Measurements from ENCODE around the gene CCDC40. TPM values are rescaled to one million over a fixed set of nuclear protein-coding genes. Genes with fewer than 3 reads are reported as not detected.

The CCDC40 gene
- total RNA-seq, 1 experiment from 2014 or later: 3.9 TPM

- no peak overlapping the region for H3K4me3 Mint-ChIP-seq (ENCODE audit: unreplicated experiment)
- Histone ChIP-seq H3K4me1 (no peaks in the 10 kb centered on the region), H3K4me3 (ENCODE audit: low read depth, low read length) (no peak overlapping the region), H3K27me3 (replicated peaks; ENCODE audit: control insufficient read depth, insufficient read depth, low read length) (no peaks in the 10 kb centered on the region), H3K9me3 (no peaks in the 10 kb centered on the region), H3K36me3 (ENCODE audit: control insufficient read depth, insufficient read depth, low read length) (no peaks in the 10 kb centered on the region)
- H3K27me3 Mint-ChIP-seq (ENCODE audit: insufficient read depth, unreplicated experiment): peaks cover 3% of the 10 kb centered on the region
- H3K9me3 Mint-ChIP-seq (ENCODE audit: unreplicated experiment): no peaks in the 10 kb centered on the region
- TF ChIP-seq CTCF (IDR thresholded peaks at IDR 0.05; ENCODE audit: insufficient read depth in 1 of 2, low read depth in 1 of 2, low read length in 1 of 2, severe bottlenecking in 1 of 2, unreplicated experiment in 1 of 2): no peak
- DNase-seq: no peak
- intact Hi-C loops (cut with micrococcal nuclease; ENCODE audit: unreplicated experiment): loop anchor here (5.0 kb wide), 1 partner anchor 76 kb away; no protein-coding TSS in a partner anchor
- ChIA-PET CTCF (interaction anchor here (0.8 to 2.7 kb wide), 4 partner anchors 36 to 77 kb away, joined by 3 to 25 read pairs (median 4); no protein-coding TSS in a partner anchor), POLR2A (no interaction called here)
- no TSS peak for BruUV-seq (replicated peaks)
- H3K36me3 Mint-ChIP-seq (ENCODE audit: insufficient read depth, unreplicated experiment): no peaks in the 10 kb centered on the region
- H3K4me1 Mint-ChIP-seq (ENCODE audit: low read depth, unreplicated experiment): peaks cover 9% of the 10 kb centered on the region
- H3K27ac Mint-ChIP-seq (ENCODE audit: unreplicated experiment): no peak overlapping the region
These were observed 46.8 kb downstream of the CCDC40 start for GRCh38 chr17:80083136-80083661.

GRCh38 chr17:80084773-80085172 lies 48.3 kb downstream of the CCDC40 start:
- Mint-ChIP-seq H3K27me3 (ENCODE audit: insufficient read depth, unreplicated experiment) (peaks cover 3% of the 10 kb centered on the region), H3K9me3 (ENCODE audit: unreplicated experiment) (no peaks in the 10 kb centered on the region), H3K4me1 (ENCODE audit: low read depth, unreplicated experiment) (peaks cover 9% of the 10 kb centered on the region), H3K27ac (ENCODE audit: unreplicated experiment) (no peak overlapping the region), H3K4me3 (ENCODE audit: unreplicated experiment) (no peak overlapping the region), H3K36me3 (ENCODE audit: insufficient read depth, unreplicated experiment) (no peaks in the 10 kb centered on the region)
- Histone ChIP-seq H3K27me3 (replicated peaks; ENCODE audit: control insufficient read depth, insufficient read depth, low read length) (no peaks in the 10 kb centered on the region), H3K9me3 (no peaks in the 10 kb centered on the region), H3K4me3 (ENCODE audit: low read depth, low read length) (no peak overlapping the region), H3K36me3 (ENCODE audit: control insufficient read depth, insufficient read depth, low read length) (no peaks in the 10 kb centered on the region), H3K4me1 (no peaks in the 10 kb centered on the region)
- TF ChIP-seq CTCF (IDR thresholded peaks at IDR 0.05; ENCODE audit: insufficient read depth in 1 of 2, low read depth in 1 of 2, low read length in 1 of 2, severe bottlenecking in 1 of 2, unreplicated experiment in 1 of 2): no peak
- ChIA-PET CTCF (interaction anchor here (1.2 kb wide), 1 partner anchor 17 kb away, joined by 5 read pairs; the partner anchor contains the start of gene GAA), POLR2A (interaction anchor here (0.6 kb wide), 1 partner anchor 91 kb away, joined by 3 read pairs; no protein-coding TSS in a partner anchor)
- no TSS peak for BruUV-seq (replicated peaks)
- intact Hi-C loops (cut with micrococcal nuclease; ENCODE audit: unreplicated experiment): loop anchor here (5.0 kb wide), 1 partner anchor 77 kb away; no protein-coding TSS in a partner anchor
- no peak for DNase-seq

- peaks cover 3% of the 10 kb centered on the region for H3K27me3 Mint-ChIP-seq (ENCODE audit: insufficient read depth, unreplicated experiment)
- no peak overlapping the region for H3K27ac Mint-ChIP-seq (ENCODE audit: unreplicated experiment)
- H3K27me3 ChIP-seq (replicated peaks; ENCODE audit: control insufficient read depth, insufficient read depth, low read length): no peaks in the 10 kb centered on the region
- no peak overlapping the region for H3K4me3 ChIP-seq (ENCODE audit: low read depth, low read length)
- no TSS peak for BruUV-seq (replicated peaks)
- no peaks in the 10 kb centered on the region for H3K36me3 ChIP-seq (ENCODE audit: control insufficient read depth, insufficient read depth, low read length)
- no peak overlapping the region for H3K4me3 Mint-ChIP-seq (ENCODE audit: unreplicated experiment)
- H3K4me1 Mint-ChIP-seq (ENCODE audit: low read depth, unreplicated experiment): no peaks in the 10 kb centered on the region
- intact Hi-C loops (cut with micrococcal nuclease; ENCODE audit: unreplicated experiment): no loop called here
- H3K9me3 ChIP-seq: no peaks in the 10 kb centered on the region
- TF ChIP-seq CTCF (IDR thresholded peaks at IDR 0.05; ENCODE audit: insufficient read depth in 1 of 2, low read depth in 1 of 2, low read length in 1 of 2, severe bottlenecking in 1 of 2, unreplicated experiment in 1 of 2): no peak
- CTCF ChIA-PET: interaction anchor here (1.1 to 1.4 kb wide), 2 partner anchors 15 to 38 kb away, joined by 5 read pairs; partner anchors contain the start of gene GAA
- POLR2A ChIA-PET: interaction anchor here (0.7 kb wide), 1 partner anchor 541 kb away, joined by 9 read pairs; no protein-coding TSS in a partner anchor
- H3K4me1 ChIP-seq: no peaks in the 10 kb centered on the region
- no peaks in the 10 kb centered on the region for H3K9me3 Mint-ChIP-seq (ENCODE audit: unreplicated experiment)
- H3K36me3 Mint-ChIP-seq (ENCODE audit: insufficient read depth, unreplicated experiment): no peaks in the 10 kb centered on the region
- DNase-seq: no peak
These were observed 49.6 kb downstream of the CCDC40 start for GRCh38 chr17:80086081-80086480.
